AML-193 (cell line): ENCODE data around the gene APOO.

ENCODE experiments used
- DNase-seq, 2 experiments: peaks; one replicate each; lab custom pipeline; 2025; lab: John Stamatoyannopoulos, UW

APOO gene

GRCh38 chrX:23907498-23908218, at the start of gene APOO, which contains the start of gene CXorf58:
Gene APOO, minus strand, starts transcription at chrX:23907938. Its CDS starts 236 bp downstream, at chrX:23907702.
Gene CXorf58, plus strand, starts transcription at chrX:23908006. Its CDS starts 2,297 bp downstream, at chrX:23910303.
- DNase-seq: peak; percentile 81 to 87

DNA sequence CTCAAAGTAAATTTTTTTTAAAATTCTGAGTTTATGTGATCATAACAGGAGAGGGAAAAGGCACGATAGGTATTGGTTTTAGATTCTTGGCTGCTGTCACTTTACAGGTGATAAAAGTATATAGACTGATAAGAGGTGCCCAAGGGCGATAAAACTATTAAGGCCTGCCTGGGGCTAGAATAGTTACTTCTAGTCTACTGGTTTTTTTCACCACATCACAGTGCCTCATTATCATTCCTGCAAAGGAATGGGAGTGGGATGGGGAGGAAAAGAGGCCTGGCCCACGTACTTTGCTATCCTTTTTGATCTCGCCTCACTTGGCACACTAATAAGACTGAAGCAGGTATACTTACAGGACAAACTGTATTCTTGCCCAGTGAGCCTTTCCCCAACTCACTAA, 46.7 kb upstream of the APOO start:
- DNase-seq: no peak

DNA sequence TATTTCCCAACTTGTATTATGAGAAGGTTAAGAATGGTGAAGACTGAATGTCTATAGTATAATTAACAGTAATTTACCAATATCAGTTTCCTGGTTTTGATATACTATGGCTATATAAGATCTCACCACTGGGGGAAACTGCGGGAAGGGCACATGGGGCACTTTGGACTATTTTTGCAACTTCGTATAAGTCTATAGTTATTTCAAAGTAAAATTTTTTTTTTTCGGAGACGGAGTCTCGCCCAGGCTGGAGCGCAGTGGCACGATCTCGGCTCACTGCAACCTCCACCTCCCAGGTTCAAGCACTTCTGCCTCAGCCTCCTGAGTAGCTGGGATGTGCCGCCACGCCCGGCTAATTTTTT, 46.2 kb upstream of the APOO start:
- peak; percentile 0 to 1 for DNase-seq

DNA sequence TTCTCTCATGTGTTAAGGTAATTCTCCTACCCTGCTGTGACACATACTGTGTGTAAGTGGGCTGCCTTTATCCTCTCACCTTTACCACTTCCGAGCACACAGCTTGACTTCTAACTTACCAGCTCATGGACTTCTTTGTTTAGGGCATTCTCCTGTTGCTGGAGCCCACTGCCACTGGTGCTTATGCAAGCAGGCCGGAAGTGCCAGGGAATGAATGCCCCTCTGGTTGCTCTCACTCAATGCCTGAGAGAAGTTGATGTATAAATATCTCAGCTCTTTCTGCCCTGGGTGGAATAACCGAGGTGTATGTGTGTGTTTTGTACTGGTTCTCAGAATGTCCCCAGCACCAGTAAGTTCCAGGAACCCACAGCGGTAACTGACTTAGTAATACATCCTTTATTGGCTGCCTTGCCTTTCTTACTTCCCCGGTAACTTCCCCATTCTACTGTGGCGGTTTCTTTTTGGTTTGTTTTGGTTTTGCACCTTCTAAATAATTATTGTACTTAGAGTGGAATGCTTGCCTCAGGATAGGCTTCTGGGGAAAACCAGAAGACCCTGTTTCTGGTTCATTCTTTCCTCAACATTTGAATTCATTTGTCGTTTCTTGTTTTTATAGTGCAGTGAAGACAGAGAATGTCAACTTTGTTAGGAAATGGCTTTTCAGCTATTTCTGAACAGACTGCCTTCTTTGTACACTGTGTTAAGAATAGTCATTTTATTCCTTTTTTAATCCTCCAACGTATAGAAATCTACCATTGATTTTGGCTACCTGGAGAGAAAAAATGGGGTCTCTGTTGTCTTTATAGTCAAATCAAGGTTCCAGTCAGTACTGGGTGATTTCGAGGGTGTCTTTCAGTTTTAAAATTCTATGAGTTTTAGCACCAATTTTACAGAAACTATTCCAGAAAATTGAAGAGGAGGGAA, 45.5 kb upstream of the APOO start:
- DNase-seq: peak; percentile 58 to 63

DNA sequence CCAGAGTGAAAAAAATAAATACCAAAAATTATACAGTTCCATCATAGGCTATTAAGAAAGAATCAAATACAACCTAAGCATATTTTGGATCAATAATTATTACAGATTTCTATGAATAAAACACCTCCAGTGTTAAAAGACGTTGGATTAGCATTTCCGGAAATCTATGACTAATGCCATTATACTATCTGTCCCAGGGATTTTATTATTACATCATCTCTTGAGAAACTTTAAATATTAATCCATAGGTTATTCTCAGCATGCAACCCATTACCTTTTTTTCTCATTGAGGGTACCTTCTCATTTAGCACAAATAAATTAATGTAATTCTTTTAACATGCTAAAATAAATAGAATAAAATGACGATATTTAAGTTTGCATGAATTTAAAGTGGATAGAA, 44.7 kb upstream of the APOO start:
- DNase-seq: no peak

- DNase-seq: no peak
Observed at GRCh38 chrX:23945206-23945605, 37.5 kb upstream of the APOO start.

DNA sequence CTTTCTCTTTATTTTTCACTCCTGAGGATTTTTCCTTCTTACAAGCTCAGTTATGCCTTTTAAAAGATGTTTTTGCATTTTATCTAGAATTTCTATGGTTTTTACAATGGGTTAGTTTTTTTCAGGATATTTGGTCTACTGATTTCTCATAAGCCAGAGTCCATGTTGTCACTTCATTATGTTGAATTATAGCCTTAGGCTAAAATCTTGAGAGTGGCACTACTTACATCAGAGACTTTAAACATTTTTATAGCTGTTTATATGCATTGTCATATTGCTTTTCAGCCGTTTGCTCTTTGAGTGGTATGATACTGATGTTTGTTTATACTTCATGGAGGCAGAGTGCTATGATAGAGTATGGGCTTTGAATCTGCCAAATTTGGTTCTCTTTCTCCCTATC, 36.5 kb upstream of the APOO start:
- no peak for DNase-seq

DNA sequence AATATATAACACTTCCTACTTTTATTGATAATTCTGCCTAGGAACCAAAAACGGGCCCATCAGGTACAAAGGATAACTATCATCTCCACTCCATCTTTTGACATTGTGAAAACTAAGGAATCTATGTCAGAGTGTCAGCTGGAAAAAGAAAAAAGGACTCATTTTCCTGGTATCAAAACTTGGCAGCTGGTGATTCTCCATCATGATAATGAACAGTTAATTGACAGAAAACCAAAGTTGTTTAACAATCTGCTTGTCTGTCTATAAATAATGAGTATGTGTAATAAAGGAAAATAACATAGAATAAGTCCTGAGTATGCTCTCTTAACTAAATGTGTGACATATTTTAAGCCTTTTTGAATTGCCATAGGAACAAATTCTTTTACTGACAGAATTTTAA, 31.5 kb upstream of the APOO start:
- no peak for DNase-seq

DNA sequence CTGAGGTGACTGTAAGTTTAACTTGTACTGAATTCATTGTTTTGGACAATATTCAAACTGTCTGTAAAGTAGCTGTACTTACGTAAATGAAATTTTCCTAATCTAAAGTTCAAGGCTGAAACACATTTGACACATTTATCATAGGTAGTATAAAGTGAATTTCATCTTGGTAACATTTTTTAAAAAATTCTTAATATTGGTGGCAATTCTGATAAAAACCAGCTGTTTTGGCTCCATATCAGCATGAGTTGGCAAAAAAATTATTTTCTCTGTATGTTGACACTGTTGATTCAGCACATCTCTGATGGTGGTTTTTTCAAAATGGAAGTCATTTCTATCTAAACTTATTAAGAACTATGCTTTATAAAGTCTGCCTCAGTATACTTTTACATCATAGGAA, 31.0 kb upstream of the APOO start:
- no peak for DNase-seq

DNA sequence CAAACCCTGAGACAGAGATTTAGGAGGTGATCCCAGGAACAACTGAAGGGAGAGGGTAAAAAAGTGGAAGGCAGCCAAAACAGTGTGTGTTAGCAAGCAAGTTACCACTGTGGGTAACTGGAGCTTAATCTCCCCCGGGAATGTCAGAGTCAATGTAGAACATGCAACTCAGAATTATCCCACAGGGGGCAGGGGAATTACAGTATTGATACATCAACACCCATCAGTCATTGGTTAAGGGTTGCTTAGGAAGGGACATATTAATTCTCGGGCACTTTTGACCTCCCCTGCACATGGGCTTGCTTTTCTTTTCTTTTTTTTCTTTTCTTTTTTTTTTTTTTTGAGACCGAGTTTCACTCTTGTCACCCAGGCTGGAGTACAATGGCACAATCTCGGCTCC, 29.4 kb upstream of the APOO start:
- no peak for DNase-seq

DNA sequence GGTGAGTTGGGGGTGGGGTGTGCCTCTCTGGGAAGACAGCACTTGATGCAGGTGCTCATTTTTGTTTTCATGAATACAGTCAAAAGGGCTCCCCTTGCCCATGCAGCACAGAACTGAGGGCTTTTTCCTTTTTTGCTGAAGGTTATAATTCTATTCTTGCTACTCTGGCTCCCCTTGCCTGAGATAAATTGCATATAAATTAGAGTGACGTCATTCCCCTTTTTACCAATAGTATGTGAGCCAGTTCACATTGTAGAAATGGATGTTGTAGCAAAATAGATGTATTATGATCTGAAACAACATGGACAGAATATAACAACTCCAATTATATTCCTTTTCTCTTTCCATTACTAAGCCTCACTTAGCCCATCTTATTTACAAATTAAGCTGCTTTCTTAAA, 28.4 kb upstream of the APOO start:
- no peak for DNase-seq

DNA sequence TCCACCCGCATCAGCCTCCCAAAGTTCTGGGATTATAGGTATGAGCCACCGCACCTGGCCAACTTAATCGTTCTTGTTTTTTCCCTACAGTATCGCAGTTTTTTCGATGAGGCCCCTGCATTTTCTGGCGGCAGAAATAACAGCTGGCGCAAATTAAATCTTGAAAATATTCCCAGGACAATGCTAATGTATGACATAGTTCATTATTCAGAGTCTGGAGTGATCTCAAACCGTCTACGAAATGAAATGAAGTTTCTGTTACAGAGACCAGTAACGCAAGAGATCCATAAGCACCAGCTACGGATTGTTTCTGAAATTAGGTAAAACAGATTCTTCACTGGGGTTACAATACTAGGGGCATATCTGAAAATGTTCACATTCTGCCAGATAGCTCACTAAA, 27.4 kb upstream of the APOO start:
- DNase-seq: no peak

DNA sequence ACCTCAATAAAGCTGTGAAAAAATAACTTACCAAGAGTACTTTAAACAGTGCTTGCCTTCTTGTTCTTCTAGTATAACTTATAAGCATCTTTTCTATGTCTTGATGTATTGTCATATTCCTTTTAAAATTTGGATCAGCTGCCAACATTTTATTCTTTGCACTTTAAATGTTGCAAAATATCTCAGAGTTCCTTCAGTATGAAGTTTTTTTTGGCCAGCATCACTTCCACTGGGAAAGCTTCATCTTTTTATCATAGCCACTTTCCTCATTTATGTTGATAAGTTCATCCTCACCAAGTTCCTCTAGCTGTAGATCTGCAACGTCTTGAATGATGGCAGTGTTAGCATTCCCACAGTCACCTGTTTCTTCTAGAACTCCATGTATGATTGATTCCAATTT, 24.3 kb upstream of the APOO start:
- no peak for DNase-seq

DNA sequence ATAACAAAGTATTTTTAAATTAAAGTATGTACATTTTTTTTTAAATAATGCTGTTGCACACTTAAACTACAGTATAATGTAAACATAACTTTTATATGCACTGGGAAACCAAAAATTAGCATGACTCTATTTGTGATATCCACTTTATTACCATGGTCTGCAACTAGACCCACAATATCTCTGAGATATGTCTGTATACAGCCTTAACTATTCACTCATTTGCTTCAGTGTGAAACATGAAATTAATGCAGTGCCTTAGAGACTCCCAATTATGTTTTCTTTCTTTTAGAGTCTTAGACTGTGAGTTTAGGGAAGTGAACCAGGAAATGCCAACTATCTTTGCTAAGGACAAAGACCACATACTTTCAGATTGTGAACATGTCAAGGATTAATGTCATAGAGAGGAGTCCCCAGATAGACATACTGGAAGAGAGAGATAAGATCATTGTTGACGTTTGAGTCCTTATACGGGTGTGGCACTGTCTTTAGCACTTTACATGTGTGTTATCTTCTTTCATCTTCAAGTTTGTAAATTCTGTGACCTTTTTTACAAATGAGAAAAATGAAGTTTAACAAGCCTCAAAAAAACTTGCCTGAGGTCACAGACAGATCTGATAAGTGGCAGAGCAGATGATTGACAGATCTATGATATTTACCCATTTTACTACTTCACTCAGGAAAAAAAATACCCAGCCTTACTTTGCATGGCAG, 23.3 kb upstream of the APOO start:
- DNase-seq: peak in 1 of 2 experiments; percentile 11

DNA sequence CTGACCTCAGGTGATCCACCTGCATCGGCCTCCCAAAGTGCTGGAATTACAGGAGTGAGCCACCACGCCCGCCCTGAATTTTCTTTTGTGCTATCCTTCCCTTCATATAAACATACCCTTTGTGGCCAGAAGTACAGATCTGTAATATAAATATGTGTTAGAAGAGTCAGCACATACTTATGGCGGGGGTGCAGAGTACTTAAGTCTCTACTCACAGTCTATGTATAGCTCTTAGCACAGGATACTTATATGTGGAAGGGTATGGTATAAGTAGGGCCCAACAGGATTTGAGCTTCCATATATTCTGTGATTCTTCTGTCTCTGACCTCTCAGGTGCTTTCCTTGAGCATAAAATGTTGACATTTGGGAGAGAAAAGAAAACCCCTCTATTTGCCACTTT, 18.3 kb upstream of the APOO start:
- DNase-seq: no peak

DNA sequence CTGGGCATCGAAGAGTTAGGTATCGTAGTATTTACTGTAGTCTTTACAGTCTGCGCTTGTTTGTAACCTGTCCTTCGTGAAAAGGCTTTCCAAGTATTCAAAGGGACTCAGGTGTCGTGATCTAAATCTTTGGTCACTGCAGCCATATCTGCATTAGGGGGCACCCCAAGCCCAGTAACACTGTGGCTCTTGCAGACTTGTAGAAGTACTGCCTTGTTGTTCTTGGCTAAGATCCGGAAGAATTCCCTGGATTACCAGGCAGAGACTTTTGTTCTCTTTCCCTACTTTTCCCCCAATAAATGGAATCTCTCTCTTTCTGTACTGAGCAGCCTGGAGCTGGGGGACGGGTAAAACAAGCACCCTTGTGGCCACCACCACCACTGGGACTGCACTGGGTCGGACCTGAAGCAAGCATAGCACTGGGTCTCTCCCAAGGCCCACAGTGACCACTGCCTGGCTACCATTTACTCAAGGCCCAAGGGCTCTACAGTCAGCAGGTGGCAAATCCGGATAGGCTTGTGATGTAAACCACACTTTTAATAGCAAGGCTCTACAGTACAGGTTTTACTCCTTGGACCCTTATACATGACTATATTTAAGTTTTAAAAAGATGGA, 12.1 kb upstream of the APOO start:
- DNase-seq: no peak

DNA sequence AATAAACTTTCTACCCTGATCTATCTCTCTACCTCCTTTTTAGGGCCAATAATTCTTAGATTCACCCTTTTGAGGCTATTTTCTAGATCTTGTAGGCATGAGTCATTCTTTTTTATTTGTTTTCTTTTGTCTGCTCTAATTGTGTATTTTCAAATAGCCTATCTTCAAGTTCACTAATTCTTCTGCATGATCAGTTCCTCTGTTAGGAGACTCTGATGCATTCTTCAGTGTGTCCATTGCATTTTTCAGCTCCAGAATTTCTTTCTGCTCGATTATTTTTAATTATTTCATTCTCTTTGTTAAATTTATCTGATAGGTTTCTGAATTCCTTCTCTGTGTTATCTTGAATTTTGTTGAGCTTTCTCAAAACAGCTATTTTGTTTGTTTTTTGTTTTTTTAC, 11.4 kb upstream of the APOO start:
- no peak for DNase-seq

DNA sequence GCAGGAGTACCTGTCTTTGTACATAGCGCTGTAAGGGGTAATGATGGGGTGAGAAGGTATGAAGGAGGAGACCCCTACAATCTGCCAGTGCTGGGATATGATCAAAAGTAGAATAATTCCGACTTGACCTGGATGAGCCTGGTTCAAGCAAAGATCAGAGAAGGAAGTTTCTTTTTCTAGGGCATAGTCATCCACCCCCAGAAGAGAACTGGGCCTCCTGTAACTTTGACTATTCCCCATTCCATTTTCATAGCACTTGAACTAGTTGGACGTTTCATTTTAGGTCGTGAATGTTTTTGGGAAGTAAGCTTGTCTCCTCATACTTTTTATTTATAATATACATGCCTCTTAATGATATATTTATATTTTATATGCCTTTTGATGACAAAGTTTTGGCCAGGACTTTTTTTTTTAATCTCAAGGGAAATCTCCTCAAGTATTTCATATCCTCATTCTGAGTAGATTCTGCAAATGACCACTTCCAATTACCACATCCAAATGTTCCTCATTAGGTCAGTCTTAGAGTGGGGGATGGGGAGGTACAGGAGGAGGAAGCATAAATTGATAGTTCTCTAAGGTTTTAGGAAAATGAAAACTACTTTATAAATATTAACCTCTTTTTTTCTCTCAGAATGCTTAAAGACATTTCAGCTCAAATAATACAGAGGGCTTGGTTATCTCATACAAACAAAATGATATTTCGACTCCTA, 3.5 kb upstream of the APOO start:
- DNase-seq: peak in 1 of 2 experiments; percentile 6

- no peak for DNase-seq
Observed at GRCh38 chrX:23908219-23909004, 674 bp upstream of the APOO start.

GRCh38 chrX:23907111-23907497, 634 bp downstream of the APOO start:
- DNase-seq: no peak

GRCh38 chrX:23904096-23904495, 3.6 kb downstream of the APOO start:
- DNase-seq: no peak
